Testis (tissue), 3 donors: ENCODE results near the gene KCNQ1. TPM values are rescaled to one million over a fixed set of nuclear protein-coding genes. Genes with fewer than 3 reads are reported as not detected.

ENCODE experiments used
- DNase-seq: peaks from one replicate; pipeline ENCODE4 v3.0.0-alpha.2; 2019
- H3K27ac ChIP-seq, 2 donors: fragments of 200-600 bp; sonication (generic); one replicate each; pipeline ENCODE4 v1.5.1; 2019
- H3K27me3 ChIP-seq: fragments of 200-600 bp; sonication (generic); one replicate; pipeline ENCODE4 v1.5.1; 2019
- H3K36me3 ChIP-seq: fragments of 200-600 bp; sonication (generic); one replicate; pipeline ENCODE4 v1.5.1; 2017; ENCODE audit warnings: low read depth; ENCODE audit errors: missing control alignments
- H3K4me1 ChIP-seq: fragments of 200-600 bp; sonication (generic); one replicate; pipeline ENCODE4 v1.5.1; 2019
- H3K4me3 ChIP-seq, 2 donors: fragments of 200-600 bp; sonication (generic); one replicate each; pipeline ENCODE4 v1.5.1; 2017 to 2019
- H3K9me3 ChIP-seq: fragments of 200-600 bp; sonication (generic); one replicate; pipeline ENCODE4 v1.5.1; 2017
- CTCF ChIP-seq, 3 experiments: fragments of 450-650 bp in 2 of 3; fragments of 200-600 bp in 1 of 3; sonication (generic) in 1 of 3; IDR thresholded peaks; one replicate each; pipeline ENCODE4 v1.5.1; 2016 to 2019; ENCODE audit warnings: antibody characterized with exemption in 3 of 3, mild to moderate bottlenecking in 2 of 3, moderate library complexity in 1 of 3
- POLR2A ChIP-seq: fragments of 450-650 bp; IDR thresholded peaks from one replicate; pipeline ENCODE4 v1.6.1; 2017; ENCODE audit warnings: antibody characterized with exemption, mild to moderate bottlenecking, moderate library complexity
- WGBS, 2 donors: methylation state at CpG; one replicate each; pipeline ENCODE4 v1.1.5; 2018; 5-methylcytosine and 5-hydroxymethylcytosine counted together
- intact Hi-C: fragments of 100-400 bp; cut with DNase I; formaldehyde crosslinking; loops from one replicate; pipeline ENCODE4 v1.15.1; 2023; ENCODE audit warnings: low total_unique reads
- polyA plus RNA-seq: library from polyadenylated mRNA; stranded (reverse); fragments of 350-450 nt; fragmentation: Illumina TruSeq; extraction: RNeasy Lipid Tissue Mini Kit (QIAGEN cat#74804); gene quantifications from one replicate; pipeline ENCODE4 v1.2.3, GENCODE V29; 2014; ENCODE audit warnings: low read depth, low replicate concordance; ENCODE audit not compliant: insufficient read depth
- total RNA-seq, 2 donors: library from RNA; depleted of rRNA; stranded (reverse); fragments of >200 nt; gene quantifications; one replicate each; pipeline ENCODE4 v1.2.3, GENCODE V29; 2016

KCNQ1 gene
- total and polyA plus RNA-seq, 3 donors from 2014 or later = 6.0 to 24.2 (median 12.8) TPM

DNA sequence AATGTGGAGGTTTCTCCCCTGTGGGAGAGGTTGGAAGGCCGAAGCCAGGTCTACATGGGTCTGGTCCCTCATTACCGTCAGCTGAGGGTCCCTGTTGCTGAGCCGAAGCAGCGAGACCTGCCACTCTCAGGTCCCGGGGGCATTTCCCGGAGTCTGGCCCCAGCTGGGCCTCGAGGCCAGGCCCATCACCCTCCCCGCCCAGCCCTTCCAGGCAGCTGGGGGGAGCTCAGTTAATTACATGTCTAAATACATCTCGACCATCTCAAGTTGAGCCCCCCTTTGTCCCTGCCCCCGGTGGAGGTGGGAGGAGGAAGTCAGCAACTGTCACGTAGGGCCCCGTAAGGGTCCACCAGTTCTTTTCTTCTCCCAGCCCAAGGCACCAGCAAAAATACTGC lies 437.2 kb downstream of the KCNQ1 start:
- Histone ChIP-seq H3K36me3 (no peaks in the 10 kb centered on the region), H3K27ac (no peak overlapping the region), H3K4me3 (no peak overlapping the region), H3K9me3 (no peaks in the 10 kb centered on the region), H3K27me3 (no peaks in the 10 kb centered on the region), H3K4me1 (peaks cover 7% of the 10 kb centered on the region)
- intact Hi-C loops = no loop called here
- DNase-seq = no peak
- TF ChIP-seq POLR2A = no peak
- TF ChIP-seq CTCF (IDR thresholded peaks at IDR 0.05) = no peak
- 70% methylated on average over 6 to 12 of the region's 12 CpGs for WGBS, 2 donors

DNA sequence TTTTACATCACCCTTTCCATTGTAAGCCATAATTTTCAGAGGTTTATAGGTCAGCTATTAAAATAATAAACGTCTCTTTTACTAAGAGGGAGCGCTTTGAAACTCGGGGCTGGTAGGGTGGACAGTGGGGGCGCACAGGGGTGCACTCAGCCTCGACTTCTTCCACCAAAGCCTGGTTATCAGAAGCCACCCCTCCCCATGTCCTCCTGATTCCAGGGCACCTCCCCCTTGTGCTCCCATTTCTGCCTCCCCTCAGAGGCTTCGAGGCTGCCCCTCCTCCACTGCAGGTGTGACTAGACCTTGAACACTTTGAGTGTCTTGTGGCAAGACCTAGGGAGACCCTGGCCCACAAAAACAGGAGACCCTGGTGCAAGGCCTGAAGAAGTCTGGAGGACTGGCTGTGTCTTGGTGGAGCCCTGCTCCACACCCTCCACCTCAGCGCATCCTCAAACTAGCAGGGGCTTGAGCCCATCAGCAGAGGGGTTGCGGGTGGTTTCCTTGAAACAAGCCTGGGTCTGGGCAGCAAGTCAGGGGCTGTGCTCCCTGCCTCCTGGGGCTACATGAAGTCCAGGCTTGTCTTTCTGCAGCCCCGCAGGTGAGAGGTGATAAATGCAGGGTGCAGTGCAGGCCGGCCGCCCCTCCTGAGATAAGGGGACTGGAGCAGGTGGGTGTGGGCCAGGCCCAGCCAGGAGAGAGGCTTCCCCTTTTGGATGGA lies 437.7 kb downstream of the KCNQ1 start:
- WGBS, 2 donors = 63 to 72% methylated on average over 9 to 11 of the region's 11 CpGs
- H3K36me3 ChIP-seq = no peaks in the 10 kb centered on the region
- intact Hi-C loops = no loop called here
- peaks cover 10% of the 10 kb centered on the region for H3K4me1 ChIP-seq
- no peak for TF ChIP-seq POLR2A
- no peak for TF ChIP-seq CTCF (IDR thresholded peaks at IDR 0.05)
- no peak overlapping the region for H3K27ac ChIP-seq
- H3K4me3 ChIP-seq = no peak overlapping the region
- no peaks in the 10 kb centered on the region for H3K27me3 ChIP-seq
- H3K9me3 ChIP-seq = no peaks in the 10 kb centered on the region
- no peak for DNase-seq

- TF ChIP-seq CTCF (IDR thresholded peaks at IDR 0.05) = no peak
- no peak for TF ChIP-seq POLR2A
- Histone ChIP-seq H3K4me1 (peaks cover 21% of the 10 kb centered on the region), H3K4me3 (peak overlapping the region; percentile 69 to 75), H3K36me3 (no peaks in the 10 kb centered on the region), H3K27ac (peak overlapping the region in 1 of 2 donors; percentile 82), H3K9me3 (no peaks in the 10 kb centered on the region), H3K27me3 (no peaks in the 10 kb centered on the region)
- intact Hi-C loops = no loop called here
- 5 to 9% methylated on average over 23 to 24 of the region's 24 CpGs for WGBS, 2 donors
- no peak for DNase-seq
These were observed 438.8 kb downstream of the KCNQ1 start for GRCh38 chr11:2883640-2883978.

- Histone ChIP-seq H3K4me1 (peaks cover 21% of the 10 kb centered on the region), H3K36me3 (no peaks in the 10 kb centered on the region), H3K9me3 (no peaks in the 10 kb centered on the region), H3K27me3 (no peaks in the 10 kb centered on the region), H3K4me3 (peak overlapping the region; percentile 69 to 75), H3K27ac (peak overlapping the region in 1 of 2 donors; percentile 82)
- WGBS, 2 donors = 0 to 4% methylated on average over 11 to 17 of the region's 119 CpGs
- TF ChIP-seq CTCF (IDR thresholded peaks at IDR 0.05) = no peak
- no peak for TF ChIP-seq POLR2A
- peak; percentile 49 for DNase-seq
- intact Hi-C loops = no loop called here
These were observed 439.4 kb downstream of the KCNQ1 start for GRCh38 chr11:2883979-2884815.
